Esophagus muscularis mucosa (tissue), 3 donors: ENCODE results near the gene EBI3.

Experiments
- CTCF ChIP-seq, 3 experiments: fragments of 200-600 bp in 2 of 3; fragments of 450-650 bp in 1 of 3; sonication (generic) in 2 of 3; IDR thresholded peaks; one replicate each; pipeline ENCODE4 v1.5.1; 2017 to 2019; ENCODE audit warnings: antibody characterized with exemption in 3 of 3, mild to moderate bottlenecking in 2 of 3, moderate library complexity in 1 of 3
- POLR2A ChIP-seq: fragments of 450-650 bp; IDR thresholded peaks from one replicate; pipeline ENCODE4 v1.6.1; 2017; ENCODE audit warnings: antibody characterized with exemption, moderate library complexity, mild to moderate bottlenecking, low read depth

GRCh38 chr19:4266253-4267000 lies 37.1 kb downstream of the EBI3 start:
- TF ChIP-seq CTCF (IDR thresholded peaks at IDR 0.05) (no peak), POLR2A (no peak)
